ENCODE results near the gene NRXN3.

- TF ChIP-seq EZH2 (IDR thresholded peaks at IDR 0.05; ENCODE audit: low read length, missing control alignments), result no peak
- TF ChIP-seq, protein P1, sequence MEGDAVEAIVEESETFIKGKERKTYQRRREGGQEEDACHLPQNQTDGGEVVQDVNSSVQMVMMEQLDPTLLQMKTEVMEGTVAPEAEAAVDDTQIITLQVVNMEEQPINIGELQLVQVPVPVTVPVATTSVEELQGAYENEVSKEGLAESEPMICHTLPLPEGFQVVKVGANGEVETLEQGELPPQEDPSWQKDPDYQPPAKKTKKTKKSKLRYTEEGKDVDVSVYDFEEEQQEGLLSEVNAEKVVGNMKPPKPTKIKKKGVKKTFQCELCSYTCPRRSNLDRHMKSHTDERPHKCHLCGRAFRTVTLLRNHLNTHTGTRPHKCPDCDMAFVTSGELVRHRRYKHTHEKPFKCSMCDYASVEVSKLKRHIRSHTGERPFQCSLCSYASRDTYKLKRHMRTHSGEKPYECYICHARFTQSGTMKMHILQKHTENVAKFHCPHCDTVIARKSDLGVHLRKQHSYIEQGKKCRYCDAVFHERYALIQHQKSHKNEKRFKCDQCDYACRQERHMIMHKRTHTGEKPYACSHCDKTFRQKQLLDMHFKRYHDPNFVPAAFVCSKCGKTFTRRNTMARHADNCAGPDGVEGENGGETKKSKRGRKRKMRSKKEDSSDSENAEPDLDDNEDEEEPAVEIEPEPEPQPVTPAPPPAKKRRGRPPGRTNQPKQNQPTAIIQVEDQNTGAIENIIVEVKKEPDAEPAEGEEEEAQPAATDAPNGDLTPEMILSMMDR (conservative IDR thresholded peaks at IDR 0.05 in 1 of 2, IDR thresholded peaks at IDR 0.05 in 1 of 2; ENCODE audit: low read depth in 1 of 2, low read length in 2 of 2), result no peak
Observed at GRCh38 chr14:79180656-79181055, 1010.5 kb downstream of the NRXN3 start.

Measured in fibroblast of lung (primary cell).